Activated CD4-positive, alpha-beta memory T cell treated with anti-CD3 and anti-CD28 coated beads, Interleukin-2, amount 10 ng/mL, durations not matched to agents 7 days and 5 days (primary cell): ENCODE results near the gene ALK. TPM values are rescaled to one million over a fixed set of nuclear protein-coding genes. Genes with fewer than 3 reads are reported as not detected.

Experiments
- CTCF ChIA-PET: fragments of 350-600 bp; sonication (Branson Sonifier 250); formaldehyde crosslinking; loops from one replicate; lab custom pipeline; 2021; ENCODE audit warnings: antibody characterized with exemption, inconsistent platforms; lab: Charles Lee
- POLR2A ChIA-PET: fragments of 350-600 bp; sonication (Branson Sonifier 250); formaldehyde crosslinking; loops from one replicate; lab custom pipeline; 2021; ENCODE audit warnings: antibody characterized with exemption; lab: Charles Lee
- DNase-seq: peaks from one replicate; pipeline ENCODE4 v3.0.0-alpha.2; 2020
- H3K27ac Mint-ChIP-seq: one replicate; pipeline ENCODE4 v1.8.0; 2021; ENCODE audit warnings: mild to moderate bottlenecking, mixed read lengths
- H3K27me3 Mint-ChIP-seq: one replicate; pipeline ENCODE4 v1.8.0; 2021; ENCODE audit warnings: mixed read lengths
- H3K36me3 Mint-ChIP-seq: one replicate; pipeline ENCODE4 v1.8.0; 2021; ENCODE audit warnings: low read depth, mixed read lengths
- H3K4me1 Mint-ChIP-seq: one replicate; pipeline ENCODE4 v1.8.0; 2021; ENCODE audit warnings: mixed read lengths
- H3K4me3 Mint-ChIP-seq: one replicate; pipeline ENCODE4 v1.8.0; 2021; ENCODE audit warnings: mild to moderate bottlenecking, mixed read lengths
- H3K9me3 Mint-ChIP-seq: one replicate; pipeline ENCODE4 v1.8.0; 2021; ENCODE audit warnings: mixed read lengths
- total RNA-seq, 2 experiments: library from RNA; stranded (reverse); gene quantifications; one replicate each; pipeline ENCODE4 v1.2.3, GENCODE V29; 2021

ALK gene
- total RNA-seq, 2 experiments from 2014 or later, result not detected

GRCh38 chr2:29697181-29697580 is 224.2 kb downstream of the ALK start:
- no peak overlapping the region for H3K4me3 Mint-ChIP-seq
- peaks cover 3% of the 10 kb centered on the region for H3K27me3 Mint-ChIP-seq
- no peaks in the 10 kb centered on the region for H3K36me3 Mint-ChIP-seq
- no peaks in the 10 kb centered on the region for H3K4me1 Mint-ChIP-seq
- H3K9me3 Mint-ChIP-seq, result no peaks in the 10 kb centered on the region
- ChIA-PET CTCF (no interaction called here), POLR2A (no interaction called here)
- no peak overlapping the region for H3K27ac Mint-ChIP-seq
- no peak for DNase-seq

- Mint-ChIP-seq H3K36me3 (no peaks in the 10 kb centered on the region), H3K4me1 (no peaks in the 10 kb centered on the region), H3K9me3 (no peaks in the 10 kb centered on the region), H3K27me3 (peaks cover 3% of the 10 kb centered on the region), H3K4me3 (no peak overlapping the region), H3K27ac (no peak overlapping the region)
- DNase-seq, result no peak
- POLR2A ChIA-PET, result no interaction called here
- CTCF ChIA-PET, result no interaction called here
Measured at GRCh38 chr2:29694741-29695140, 226.6 kb downstream of the ALK start.

- Mint-ChIP-seq H3K27ac (no peak overlapping the region), H3K4me3 (no peak overlapping the region), H3K27me3 (peaks cover 3% of the 10 kb centered on the region), H3K9me3 (no peaks in the 10 kb centered on the region), H3K36me3 (no peaks in the 10 kb centered on the region), H3K4me1 (no peaks in the 10 kb centered on the region)
- ChIA-PET POLR2A (no interaction called here), CTCF (no interaction called here)
- DNase-seq, result no peak
Measured at GRCh38 chr2:29691391-29691950, 229.9 kb downstream of the ALK start.

GRCh38 chr2:29689666-29690065 is 231.7 kb downstream of the ALK start:
- Mint-ChIP-seq H3K36me3 (no peaks in the 10 kb centered on the region), H3K27me3 (no peaks in the 10 kb centered on the region), H3K4me3 (no peak overlapping the region), H3K9me3 (no peaks in the 10 kb centered on the region), H3K27ac (no peak overlapping the region), H3K4me1 (no peaks in the 10 kb centered on the region)
- DNase-seq, result no peak
- ChIA-PET POLR2A (no interaction called here), CTCF (no interaction called here)

GRCh38 chr2:29688429-29688828 is 233.0 kb downstream of the ALK start:
- H3K9me3 Mint-ChIP-seq, result no peaks in the 10 kb centered on the region
- H3K27me3 Mint-ChIP-seq, result no peaks in the 10 kb centered on the region
- DNase-seq, result no peak
- no peak overlapping the region for H3K4me3 Mint-ChIP-seq
- no peaks in the 10 kb centered on the region for H3K36me3 Mint-ChIP-seq
- H3K27ac Mint-ChIP-seq, result no peak overlapping the region
- no peaks in the 10 kb centered on the region for H3K4me1 Mint-ChIP-seq
- ChIA-PET CTCF (no interaction called here), POLR2A (no interaction called here)

- Mint-ChIP-seq H3K27ac (no peak overlapping the region), H3K9me3 (no peaks in the 10 kb centered on the region)
- CTCF ChIA-PET, result no interaction called here
Measured at GRCh38 chr2:29687121-29687520, 234.3 kb downstream of the ALK start.

GRCh38 chr2:29676886-29677453 is 244.4 kb downstream of the ALK start:
- DNase-seq, result no peak
- H3K27me3 Mint-ChIP-seq, result peaks cover 18% of the 10 kb centered on the region
- H3K9me3 Mint-ChIP-seq, result no peaks in the 10 kb centered on the region
- POLR2A ChIA-PET, result no interaction called here
- H3K4me1 Mint-ChIP-seq, result no peaks in the 10 kb centered on the region
- H3K36me3 Mint-ChIP-seq, result no peaks in the 10 kb centered on the region
- no peak overlapping the region for H3K27ac Mint-ChIP-seq
- CTCF ChIA-PET, result interaction anchor here (0.6 kb wide), 1 partner anchor 681 kb away, joined by 3 read pairs; no protein-coding TSS in a partner anchor
- H3K4me3 Mint-ChIP-seq, result no peak overlapping the region

More at GRCh38 chr2:29687121-29687520, 234.3 kb downstream of the ALK start:
- POLR2A ChIA-PET, result no interaction called here
- H3K4me1 Mint-ChIP-seq, result no peaks in the 10 kb centered on the region
- no peak for DNase-seq
- no peak overlapping the region for H3K4me3 Mint-ChIP-seq
- H3K27me3 Mint-ChIP-seq, result no peaks in the 10 kb centered on the region
- no peaks in the 10 kb centered on the region for H3K36me3 Mint-ChIP-seq

GRCh38 chr2:29664578-29664977 is 256.8 kb downstream of the ALK start:
- no peak for DNase-seq
- no peaks in the 10 kb centered on the region for H3K4me1 Mint-ChIP-seq
- POLR2A ChIA-PET, result no interaction called here
- no peak overlapping the region for H3K27ac Mint-ChIP-seq
- peaks cover 3% of the 10 kb centered on the region for H3K27me3 Mint-ChIP-seq
- H3K4me3 Mint-ChIP-seq, result no peak overlapping the region
- H3K36me3 Mint-ChIP-seq, result no peaks in the 10 kb centered on the region
- CTCF ChIA-PET, result no interaction called here
- no peaks in the 10 kb centered on the region for H3K9me3 Mint-ChIP-seq

- Mint-ChIP-seq H3K27me3 (peaks cover 3% of the 10 kb centered on the region), H3K27ac (no peak overlapping the region), H3K4me3 (no peak overlapping the region), H3K9me3 (no peaks in the 10 kb centered on the region), H3K4me1 (no peaks in the 10 kb centered on the region), H3K36me3 (no peaks in the 10 kb centered on the region)
- ChIA-PET CTCF (no interaction called here), POLR2A (no interaction called here)
- DNase-seq, result no peak
Measured at GRCh38 chr2:29663268-29663667, 258.1 kb downstream of the ALK start.

- Mint-ChIP-seq H3K27me3 (peaks cover 3% of the 10 kb centered on the region), H3K9me3 (no peaks in the 10 kb centered on the region), H3K36me3 (no peaks in the 10 kb centered on the region), H3K4me3 (no peak overlapping the region), H3K4me1 (no peaks in the 10 kb centered on the region), H3K27ac (no peak overlapping the region)
- no peak for DNase-seq
- POLR2A ChIA-PET, result no interaction called here
- CTCF ChIA-PET, result no interaction called here
Measured at GRCh38 chr2:29662861-29663260, 258.5 kb downstream of the ALK start.

- H3K4me3 Mint-ChIP-seq, result no peak overlapping the region
- peaks cover 3% of the 10 kb centered on the region for H3K27me3 Mint-ChIP-seq
- POLR2A ChIA-PET, result no interaction called here
- no peak for DNase-seq
- H3K27ac Mint-ChIP-seq, result no peak overlapping the region
- H3K4me1 Mint-ChIP-seq, result no peaks in the 10 kb centered on the region
- H3K36me3 Mint-ChIP-seq, result no peaks in the 10 kb centered on the region
- CTCF ChIA-PET, result no interaction called here
- H3K9me3 Mint-ChIP-seq, result no peaks in the 10 kb centered on the region
Measured at GRCh38 chr2:29660201-29660600, 261.2 kb downstream of the ALK start.

GRCh38 chr2:29659178-29659577 is 262.2 kb downstream of the ALK start:
- no peaks in the 10 kb centered on the region for H3K4me1 Mint-ChIP-seq
- no peaks in the 10 kb centered on the region for H3K27me3 Mint-ChIP-seq
- no peak overlapping the region for H3K27ac Mint-ChIP-seq
- no peaks in the 10 kb centered on the region for H3K36me3 Mint-ChIP-seq
- no peak for DNase-seq
- CTCF ChIA-PET, result no interaction called here
- POLR2A ChIA-PET, result no interaction called here
- H3K9me3 Mint-ChIP-seq, result no peaks in the 10 kb centered on the region
- H3K4me3 Mint-ChIP-seq, result no peak overlapping the region

- POLR2A ChIA-PET, result no interaction called here
- CTCF ChIA-PET, result no interaction called here
- Mint-ChIP-seq H3K27me3 (peaks cover 2% of the 10 kb centered on the region), H3K4me3 (no peak overlapping the region), H3K27ac (no peak overlapping the region), H3K9me3 (no peaks in the 10 kb centered on the region), H3K4me1 (no peaks in the 10 kb centered on the region), H3K36me3 (no peaks in the 10 kb centered on the region)
- no peak for DNase-seq
Measured at GRCh38 chr2:29657674-29658073, 263.7 kb downstream of the ALK start.

GRCh38 chr2:29655391-29656086 is 265.8 kb downstream of the ALK start:
- Mint-ChIP-seq H3K36me3 (no peaks in the 10 kb centered on the region), H3K9me3 (no peaks in the 10 kb centered on the region), H3K27ac (no peak overlapping the region), H3K4me3 (no peak overlapping the region), H3K27me3 (peaks cover 2% of the 10 kb centered on the region), H3K4me1 (no peaks in the 10 kb centered on the region)
- no peak for DNase-seq
- ChIA-PET POLR2A (no interaction called here), CTCF (no interaction called here)
